Thyroid gland (tissue), 4 donors: ENCODE data around the gene CHRNG.

Source experiments
- CTCF ChIP-seq, 6 experiments: fragments of 200-600 bp in 3 of 6; fragments of 450-650 bp in 3 of 6; sonication (generic) in 3 of 6; IDR thresholded peaks; one replicate each; pipeline ENCODE4 v1.5.1; 2016 to 2019; ENCODE audit warnings: antibody characterized with exemption in 6 of 6, mild to moderate bottlenecking in 2 of 6, inconsistent platforms in 1 of 6, moderate library complexity in 1 of 6
- POLR2A ChIP-seq, 2 donors: fragments of 450-650 bp; IDR thresholded peaks; one replicate each; pipeline ENCODE4 v1.6.1; 2017; ENCODE audit warnings: antibody characterized with exemption in 2 of 2, mild to moderate bottlenecking in 2 of 2, moderate library complexity in 1 of 2

- TF ChIP-seq POLR2A (IDR thresholded peaks at IDR 0.05) (no peak), CTCF (IDR thresholded peaks at IDR 0.05) (no peak)
Measured at GRCh38 chr2:232544674-232545073, 5.2 kb downstream of the CHRNG start.
